AG09309 (cell line): Measurements from ENCODE around the gene FOSL2.
"Not testable (repeated sequence)": the region's sequence is repeated elsewhere in the genome, so short reads cannot be mapped to it uniquely, and the experiment has no call there.

Experiments
- DNase-seq: peaks from one replicate; pipeline ENCODE4 v3.0.0-alpha.2; 2010; ENCODE audit warnings: low read depth
- H3K4me3 ChIP-seq: 2 replicates; pipeline ENCODE4 v1.5.1; 2011; ENCODE audit warnings: mild to moderate bottlenecking, low read depth, low read length, moderate library complexity; ENCODE audit not compliant: control insufficient read depth
- TF ChIP-seq, protein P1 (sequence below): IDR thresholded peaks from 2 replicates; pipeline ENCODE4 v1.5.1; 2011; ENCODE audit warnings: mild to moderate bottlenecking, low read depth, low read length, inconsistent platforms; ENCODE audit not compliant: insufficient read depth, control insufficient read depth; ENCODE audit errors: missing control alignments

The FOSL2 gene

DNA sequence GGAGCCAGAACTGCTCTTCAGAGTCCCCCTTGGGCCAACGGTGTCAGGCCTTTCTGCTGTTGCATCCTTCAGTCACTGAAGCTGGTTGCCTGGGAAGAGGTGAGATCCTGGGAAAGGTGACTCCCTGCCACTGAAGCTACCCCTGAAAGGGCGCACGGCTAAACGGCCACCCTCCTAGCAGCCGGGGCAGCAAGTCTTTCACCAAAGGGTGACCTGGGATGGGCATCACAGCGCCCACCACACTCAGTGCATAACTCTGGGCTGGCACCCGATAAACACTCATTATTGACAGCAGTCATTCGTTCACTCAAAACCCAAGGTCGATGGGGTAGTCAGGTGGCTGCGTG, 26.5 kb upstream of the FOSL2 start:
- TF ChIP-seq, protein P1, sequence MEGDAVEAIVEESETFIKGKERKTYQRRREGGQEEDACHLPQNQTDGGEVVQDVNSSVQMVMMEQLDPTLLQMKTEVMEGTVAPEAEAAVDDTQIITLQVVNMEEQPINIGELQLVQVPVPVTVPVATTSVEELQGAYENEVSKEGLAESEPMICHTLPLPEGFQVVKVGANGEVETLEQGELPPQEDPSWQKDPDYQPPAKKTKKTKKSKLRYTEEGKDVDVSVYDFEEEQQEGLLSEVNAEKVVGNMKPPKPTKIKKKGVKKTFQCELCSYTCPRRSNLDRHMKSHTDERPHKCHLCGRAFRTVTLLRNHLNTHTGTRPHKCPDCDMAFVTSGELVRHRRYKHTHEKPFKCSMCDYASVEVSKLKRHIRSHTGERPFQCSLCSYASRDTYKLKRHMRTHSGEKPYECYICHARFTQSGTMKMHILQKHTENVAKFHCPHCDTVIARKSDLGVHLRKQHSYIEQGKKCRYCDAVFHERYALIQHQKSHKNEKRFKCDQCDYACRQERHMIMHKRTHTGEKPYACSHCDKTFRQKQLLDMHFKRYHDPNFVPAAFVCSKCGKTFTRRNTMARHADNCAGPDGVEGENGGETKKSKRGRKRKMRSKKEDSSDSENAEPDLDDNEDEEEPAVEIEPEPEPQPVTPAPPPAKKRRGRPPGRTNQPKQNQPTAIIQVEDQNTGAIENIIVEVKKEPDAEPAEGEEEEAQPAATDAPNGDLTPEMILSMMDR = no peak
- DNase-seq = no peak
- no peak overlapping the region for H3K4me3 ChIP-seq

DNA sequence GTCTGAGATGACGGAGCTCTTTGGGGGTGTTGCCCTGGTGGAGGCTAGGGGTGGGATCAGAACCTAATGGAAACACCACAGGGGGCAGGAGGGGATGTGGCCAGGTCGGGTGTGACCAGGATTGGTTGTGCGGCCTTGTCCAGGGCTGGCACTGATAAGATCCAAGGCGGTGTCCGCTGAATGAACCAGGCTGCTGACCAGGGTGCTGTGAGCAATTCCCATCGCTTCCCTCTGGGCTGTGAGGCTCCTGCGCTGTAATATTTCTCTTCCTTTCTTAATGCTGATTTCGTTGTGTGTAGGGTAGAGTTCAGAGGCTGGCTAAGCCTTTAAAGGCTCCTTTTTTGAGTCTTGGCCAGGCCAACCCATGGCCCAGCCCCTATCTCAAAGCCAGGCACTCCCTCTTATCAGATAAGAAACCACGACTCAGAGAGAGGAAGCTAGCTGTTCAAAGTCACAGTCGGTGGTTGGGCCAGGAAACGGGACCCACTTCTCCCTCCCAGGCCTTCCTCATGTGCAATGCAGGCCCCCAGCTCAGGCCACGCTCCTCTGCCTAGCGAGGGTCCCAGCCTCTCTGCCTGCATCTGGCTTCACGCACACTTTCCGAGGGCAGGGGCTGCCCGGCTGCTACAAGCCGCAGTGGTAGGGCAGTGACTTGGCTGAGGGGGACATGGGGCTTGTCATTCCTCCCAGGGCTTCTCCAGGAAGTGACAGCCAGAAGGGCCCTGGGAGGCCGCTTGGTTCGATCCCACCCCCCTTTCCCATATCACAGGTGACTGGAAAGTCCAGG, 26.0 kb upstream of the FOSL2 start:
- H3K4me3 ChIP-seq = no peak overlapping the region
- TF ChIP-seq, protein P1 = no peak
- DNase-seq = no peak

GRCh38 chr2:28367667-28368356, 24.8 kb upstream of the FOSL2 start:
- TF ChIP-seq, protein P1 = no peak
- DNase-seq = no peak
- no peak overlapping the region for H3K4me3 ChIP-seq

- no peak for DNase-seq
- TF ChIP-seq, protein P1 = no peak
- no peak overlapping the region for H3K4me3 ChIP-seq
These were observed 24.3 kb upstream of the FOSL2 start for GRCh38 chr2:28368357-28368798.

GRCh38 chr2:28369358-28369757, 23.3 kb upstream of the FOSL2 start:
- DNase-seq = no peak
- no peak overlapping the region for H3K4me3 ChIP-seq
- TF ChIP-seq, protein P1 = no peak

DNA sequence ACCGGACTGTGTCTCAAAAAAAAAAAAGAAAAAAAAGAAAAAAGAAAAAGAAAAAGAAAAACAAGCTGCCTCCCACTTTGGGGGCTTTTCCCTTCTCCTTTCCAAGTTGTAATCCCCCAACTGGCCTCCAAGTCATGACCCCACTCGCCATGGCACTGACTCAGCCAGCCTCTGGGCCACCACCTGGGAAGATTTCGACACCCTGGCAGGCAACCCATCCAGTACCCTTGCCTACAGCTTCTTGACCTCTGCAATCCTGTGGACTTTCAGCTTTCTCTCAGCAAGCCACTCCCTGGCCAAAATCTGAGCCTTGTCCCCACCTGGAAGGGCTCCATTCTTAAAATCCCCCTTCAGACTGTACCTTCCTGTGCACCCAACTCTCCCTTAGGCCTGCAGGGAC, 22.3 kb upstream of the FOSL2 start:
- TF ChIP-seq, protein P1 = no peak
- H3K4me3 ChIP-seq = no peak overlapping the region
- DNase-seq = no peak

DNA sequence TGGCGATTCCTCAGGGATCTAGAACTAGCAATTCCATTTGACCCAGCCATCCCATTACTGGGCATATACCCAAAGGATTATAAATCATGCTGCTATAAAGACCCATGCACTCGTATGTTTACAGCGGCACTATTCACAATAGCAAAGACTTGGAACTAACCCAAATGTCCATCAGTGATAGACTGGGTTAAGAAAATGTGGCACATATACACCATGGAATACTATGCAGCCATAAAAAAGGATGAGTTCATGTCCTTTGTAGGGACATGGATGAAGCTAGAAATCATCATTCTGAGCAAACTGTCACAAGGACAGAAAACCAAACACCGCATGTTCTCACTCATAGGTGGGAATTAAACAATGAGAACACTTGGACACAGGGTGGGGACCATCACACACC, 20.9 kb upstream of the FOSL2 start:
- not testable (repeated sequence) for DNase-seq, H3K4me3 ChIP-seq
